GM13977 (cell line): ENCODE measurements around the gene NFIB.

Experiments
- DNase-seq: peaks from one replicate; pipeline ENCODE4 v3.0.0; 2012; ENCODE audit warnings: low spot score
- in situ Hi-C: fragments of 300-500 bp; cut with MboI; formaldehyde crosslinking; loops from one replicate; pipeline ENCODE4 v1.12.0; 2022; ENCODE audit warnings: low sequenced_read_pairs, low pct_unique_long_range_greater_than_20kb, mixed read lengths, inconsistent platforms; ENCODE audit not compliant: unreplicated experiment
- TF ChIP-seq, protein P1 (sequence below): IDR thresholded peaks from 2 replicates; pipeline ENCODE4 v1.5.1; 2012; ENCODE audit warnings: mild to moderate bottlenecking, control low read depth; ENCODE audit not compliant: insufficient read depth; ENCODE audit errors: extremely low read depth, missing control alignments

Gene NFIB

GRCh38 chr9:14083366-14083765, 230.6 kb downstream of the NFIB start:
- TF ChIP-seq, protein P1, sequence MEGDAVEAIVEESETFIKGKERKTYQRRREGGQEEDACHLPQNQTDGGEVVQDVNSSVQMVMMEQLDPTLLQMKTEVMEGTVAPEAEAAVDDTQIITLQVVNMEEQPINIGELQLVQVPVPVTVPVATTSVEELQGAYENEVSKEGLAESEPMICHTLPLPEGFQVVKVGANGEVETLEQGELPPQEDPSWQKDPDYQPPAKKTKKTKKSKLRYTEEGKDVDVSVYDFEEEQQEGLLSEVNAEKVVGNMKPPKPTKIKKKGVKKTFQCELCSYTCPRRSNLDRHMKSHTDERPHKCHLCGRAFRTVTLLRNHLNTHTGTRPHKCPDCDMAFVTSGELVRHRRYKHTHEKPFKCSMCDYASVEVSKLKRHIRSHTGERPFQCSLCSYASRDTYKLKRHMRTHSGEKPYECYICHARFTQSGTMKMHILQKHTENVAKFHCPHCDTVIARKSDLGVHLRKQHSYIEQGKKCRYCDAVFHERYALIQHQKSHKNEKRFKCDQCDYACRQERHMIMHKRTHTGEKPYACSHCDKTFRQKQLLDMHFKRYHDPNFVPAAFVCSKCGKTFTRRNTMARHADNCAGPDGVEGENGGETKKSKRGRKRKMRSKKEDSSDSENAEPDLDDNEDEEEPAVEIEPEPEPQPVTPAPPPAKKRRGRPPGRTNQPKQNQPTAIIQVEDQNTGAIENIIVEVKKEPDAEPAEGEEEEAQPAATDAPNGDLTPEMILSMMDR, result no peak
- in situ Hi-C loops, result no loop called here

GRCh38 chr9:14082732-14083131, 231.2 kb downstream of the NFIB start:
- DNase-seq, result no peak
- in situ Hi-C loops, result no loop called here
- TF ChIP-seq, protein P1, result no peak

More at GRCh38 chr9:14083366-14083765, 230.6 kb downstream of the NFIB start:
- no peak for DNase-seq

DNA sequence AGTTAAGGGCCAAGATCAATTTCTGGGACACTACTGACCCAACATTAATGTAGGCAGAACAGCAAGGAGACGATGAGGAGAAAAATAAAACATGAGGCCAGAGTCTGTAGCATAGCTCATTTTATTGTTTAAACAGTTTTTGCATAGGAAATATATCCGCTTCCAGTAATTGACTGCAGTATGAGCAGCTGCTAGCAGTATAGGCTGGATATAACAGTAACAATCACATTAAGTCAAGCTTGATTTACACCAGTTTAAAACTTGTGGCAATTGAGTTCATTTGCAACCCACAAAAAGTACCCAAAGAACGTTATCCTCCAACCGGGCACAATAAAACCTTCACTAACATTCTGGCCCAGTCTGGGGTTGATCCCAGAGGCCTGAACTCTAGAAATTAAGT, 232.2 kb downstream of the NFIB start:
- in situ Hi-C loops, result no loop called here
- TF ChIP-seq, protein P1, result no peak
- DNase-seq, result no peak

DNA sequence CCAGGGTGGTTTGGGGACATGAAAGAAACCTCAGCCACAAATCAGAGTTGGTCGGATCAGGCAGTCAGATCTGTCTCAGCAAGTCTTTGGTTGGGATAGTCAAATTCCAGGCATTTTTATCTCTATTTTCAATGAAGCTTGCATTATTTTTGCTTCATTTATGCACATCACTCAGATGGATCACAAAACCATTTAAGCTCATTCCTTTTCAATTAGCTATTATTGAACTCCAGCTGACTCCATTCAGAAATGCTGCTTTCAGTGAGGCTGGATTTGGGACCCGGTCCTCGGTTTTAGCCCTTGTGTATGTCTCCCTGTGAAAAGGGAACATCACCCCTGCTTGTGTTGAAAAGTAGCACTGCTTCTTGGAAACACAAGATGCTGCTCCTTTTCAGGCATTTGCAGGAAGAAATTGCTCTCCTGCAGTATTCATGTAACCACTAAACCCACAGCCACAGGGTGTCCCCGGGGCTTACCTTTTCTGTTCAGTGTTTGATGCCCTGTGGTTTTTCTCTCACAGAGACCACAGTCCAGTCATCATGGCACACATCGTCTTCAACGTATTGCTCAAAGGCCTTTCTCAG, 232.9 kb downstream of the NFIB start:
- TF ChIP-seq, protein P1, result no peak
- no peak for DNase-seq
- in situ Hi-C loops, result no loop called here

DNA sequence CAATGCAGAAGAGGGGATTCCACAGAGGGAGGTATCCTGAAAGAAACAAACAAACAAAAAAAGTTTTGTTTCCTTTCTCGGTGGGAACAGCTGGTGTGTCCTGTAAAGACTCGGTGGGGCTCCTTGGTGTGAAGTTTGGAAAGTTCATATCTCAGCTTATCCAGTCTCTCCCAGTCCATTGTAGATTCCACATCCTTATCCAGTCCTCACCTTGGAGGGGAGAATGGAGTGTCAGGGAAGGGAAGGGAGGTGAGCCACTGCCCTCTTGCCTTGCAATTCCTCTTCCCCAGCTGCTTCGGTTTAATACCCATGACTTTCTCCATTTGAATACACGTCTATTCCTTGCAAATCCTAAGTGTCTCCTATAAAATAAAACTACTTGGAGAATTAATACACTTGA, 234.5 kb downstream of the NFIB start:
- in situ Hi-C loops, result no loop called here
- TF ChIP-seq, protein P1, result no peak
- no peak for DNase-seq

DNA sequence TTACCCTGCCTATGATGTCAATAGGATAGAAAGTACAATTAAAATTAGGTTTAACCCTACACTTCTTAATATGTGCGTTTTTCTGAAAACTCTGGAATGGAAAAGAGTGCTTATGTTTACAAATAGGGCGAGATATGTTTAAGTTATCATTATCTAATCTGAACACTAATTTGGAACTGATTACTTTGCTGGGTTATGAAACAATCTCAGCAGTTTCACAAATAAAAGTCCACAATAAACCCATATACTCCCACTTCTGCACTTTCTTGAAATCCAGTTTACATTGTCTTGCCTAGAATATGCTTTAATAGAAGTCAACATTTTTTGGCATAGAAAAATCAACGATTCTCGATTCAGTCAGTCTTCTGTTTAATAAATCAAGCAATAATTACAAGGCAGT, 236.3 kb downstream of the NFIB start:
- DNase-seq, result no peak
- in situ Hi-C loops, result no loop called here

More for the DNA sequence above, 236.3 kb downstream of the NFIB start:
- TF ChIP-seq, protein P1, result no peak
